Adrenal gland (tissue), 5 donors: Measurements from ENCODE around the gene SP6.

Experiments
- CTCF ChIP-seq, 6 experiments: fragments of 450-650 bp in 4 of 6; fragments of 200-600 bp in 2 of 6; sonication (generic) in 1 of 6; IDR thresholded peaks; 1 replicate in 5 of 6; 2 replicates in 1 of 6; pipeline versions ENCODE4 v1.5.1 to v1.8.0; 2016 to 2021; ENCODE audit warnings: antibody characterized with exemption in 6 of 6, mild to moderate bottlenecking in 2 of 6, moderate library complexity in 1 of 6
- POLR2A ChIP-seq, 2 donors: fragments of 450-650 bp; IDR thresholded peaks; one replicate each; pipeline ENCODE4 v1.6.1; 2017; ENCODE audit warnings: antibody characterized with exemption in 2 of 2, mild to moderate bottlenecking in 2 of 2, moderate library complexity in 1 of 2
- donor health status: DM: no; HTN: no; CAD: no.

- TF ChIP-seq CTCF (IDR thresholded peaks at IDR 0.05), result no peak
- no peak for TF ChIP-seq POLR2A (IDR thresholded peaks at IDR 0.05)
Observed at GRCh38 chr17:47862621-47863440, 11.9 kb upstream of the SP6 start.
